ENCODE data around the gene ZNF674.
"Not testable (repeated sequence)": the region's sequence is repeated elsewhere in the genome, so short reads cannot be mapped to it uniquely, and the experiment has no call there.

ZNF674 gene

GRCh38 chrX:46502848-46503247, 42.4 kb downstream of the ZNF674 start:
- H3K4me3 ChIP-seq (IDR thresholded peaks at IDR 0.05; ENCODE audit: insufficient read depth, low read depth, low read length): no peak overlapping the region
- no peak overlapping the region for H3K4me2 ChIP-seq
- H4K20me1 ChIP-seq (ENCODE audit: insufficient read depth): no peaks in the 10 kb centered on the region
- H3K79me2 ChIP-seq (ENCODE audit: insufficient read depth, low read depth): no peaks in the 10 kb centered on the region
- no peak for TF ChIP-seq CTCF (conservative IDR thresholded peaks at IDR 0.05; ENCODE audit: low read depth, low read length)
- H3K27me3 ChIP-seq (ENCODE audit: insufficient read depth, low read depth): no peaks in the 10 kb centered on the region
- no peak overlapping the region for H3K9ac ChIP-seq
- H3K4me1 ChIP-seq (ENCODE audit: low read depth, poor library complexity, severe bottlenecking): no peaks in the 10 kb centered on the region
- H3K36me3 ChIP-seq (ENCODE audit: insufficient read depth): no peaks in the 10 kb centered on the region
- H3K27ac ChIP-seq: no peak overlapping the region
- H2AFZ ChIP-seq (ENCODE audit: low read depth): no peak overlapping the region

- H3K4me2 ChIP-seq: no peak overlapping the region
- TF ChIP-seq CTCF (conservative IDR thresholded peaks at IDR 0.05; ENCODE audit: low read depth, low read length): no peak
- no peak overlapping the region for H3K9ac ChIP-seq
- H3K36me3 ChIP-seq (ENCODE audit: insufficient read depth): no peaks in the 10 kb centered on the region
- no peaks in the 10 kb centered on the region for H3K4me1 ChIP-seq (ENCODE audit: low read depth, poor library complexity, severe bottlenecking)
- no peaks in the 10 kb centered on the region for H3K27me3 ChIP-seq (ENCODE audit: insufficient read depth, low read depth)
- H3K27ac ChIP-seq: no peak overlapping the region
- no peaks in the 10 kb centered on the region for H3K79me2 ChIP-seq (ENCODE audit: insufficient read depth, low read depth)
- no peak overlapping the region for H3K4me3 ChIP-seq (IDR thresholded peaks at IDR 0.05; ENCODE audit: insufficient read depth, low read depth, low read length)
- H2AFZ ChIP-seq (ENCODE audit: low read depth): no peak overlapping the region
- no peaks in the 10 kb centered on the region for H4K20me1 ChIP-seq (ENCODE audit: insufficient read depth)
Measured at GRCh38 chrX:46500054-46500453, 45.2 kb downstream of the ZNF674 start.

- no peak for TF ChIP-seq CTCF (conservative IDR thresholded peaks at IDR 0.05; ENCODE audit: low read depth, low read length)
- Histone ChIP-seq H3K36me3 (ENCODE audit: insufficient read depth) (no peaks in the 10 kb centered on the region), H3K4me1 (ENCODE audit: low read depth, poor library complexity, severe bottlenecking) (no peaks in the 10 kb centered on the region), H3K27ac (no peak overlapping the region), H2AFZ (ENCODE audit: low read depth) (no peak overlapping the region), H3K79me2 (ENCODE audit: insufficient read depth, low read depth) (no peaks in the 10 kb centered on the region), H3K4me3 (IDR thresholded peaks at IDR 0.05; ENCODE audit: insufficient read depth, low read depth, low read length) (no peak overlapping the region), H4K20me1 (ENCODE audit: insufficient read depth) (no peaks in the 10 kb centered on the region), H3K9ac (no peak overlapping the region), H3K4me2 (no peak overlapping the region), H3K27me3 (ENCODE audit: insufficient read depth, low read depth) (no peaks in the 10 kb centered on the region)
Measured at GRCh38 chrX:46488712-46489111, 56.5 kb downstream of the ZNF674 start.

- no peaks in the 10 kb centered on the region for H3K27me3 ChIP-seq (ENCODE audit: insufficient read depth, low read depth)
- no peak overlapping the region for H3K4me2 ChIP-seq
Measured at GRCh38 chrX:46485897-46486296, 59.3 kb downstream of the ZNF674 start.

GRCh38 chrX:46478634-46479033, 66.6 kb downstream of the ZNF674 start:
- not testable (repeated sequence) for H3K4me3 ChIP-seq (IDR thresholded peaks at IDR 0.05; ENCODE audit: insufficient read depth, low read depth, low read length)

More at GRCh38 chrX:46485897-46486296, 59.3 kb downstream of the ZNF674 start:
- Histone ChIP-seq H3K4me3 (IDR thresholded peaks at IDR 0.05; ENCODE audit: insufficient read depth, low read depth, low read length) (no peak overlapping the region), H3K79me2 (ENCODE audit: insufficient read depth, low read depth) (no peaks in the 10 kb centered on the region), H4K20me1 (ENCODE audit: insufficient read depth) (no peaks in the 10 kb centered on the region), H3K9ac (no peak overlapping the region), H3K36me3 (ENCODE audit: insufficient read depth) (no peaks in the 10 kb centered on the region), H3K27ac (no peak overlapping the region), H2AFZ (ENCODE audit: low read depth) (no peak overlapping the region), H3K4me1 (ENCODE audit: low read depth, poor library complexity, severe bottlenecking) (no peaks in the 10 kb centered on the region)
- TF ChIP-seq CTCF (conservative IDR thresholded peaks at IDR 0.05; ENCODE audit: low read depth, low read length): no peak

More at GRCh38 chrX:46478634-46479033, 66.6 kb downstream of the ZNF674 start:
- H3K9ac ChIP-seq; H2AFZ ChIP-seq (ENCODE audit: low read depth); H3K27me3 ChIP-seq (ENCODE audit: insufficient read depth, low read depth); H3K4me2 ChIP-seq; H3K36me3 ChIP-seq (ENCODE audit: insufficient read depth); H3K4me1 ChIP-seq (ENCODE audit: low read depth, poor library complexity, severe bottlenecking); H4K20me1 ChIP-seq (ENCODE audit: insufficient read depth); H3K27ac ChIP-seq; H3K79me2 ChIP-seq (ENCODE audit: insufficient read depth, low read depth): not testable (repeated sequence)

Data from KMS-11 (cell line).